HG02973 (cell line): Measurements from ENCODE around the gene GALNT16.

ENCODE experiments used
- ATAC-seq: cut with Tn5 transposase; IDR thresholded peaks from one replicate; pipeline ENCODE4 v1.9.1; 2021; ENCODE audit warnings: moderate library complexity; ENCODE audit not compliant: unreplicated experiment

GALNT16 gene

DNA sequence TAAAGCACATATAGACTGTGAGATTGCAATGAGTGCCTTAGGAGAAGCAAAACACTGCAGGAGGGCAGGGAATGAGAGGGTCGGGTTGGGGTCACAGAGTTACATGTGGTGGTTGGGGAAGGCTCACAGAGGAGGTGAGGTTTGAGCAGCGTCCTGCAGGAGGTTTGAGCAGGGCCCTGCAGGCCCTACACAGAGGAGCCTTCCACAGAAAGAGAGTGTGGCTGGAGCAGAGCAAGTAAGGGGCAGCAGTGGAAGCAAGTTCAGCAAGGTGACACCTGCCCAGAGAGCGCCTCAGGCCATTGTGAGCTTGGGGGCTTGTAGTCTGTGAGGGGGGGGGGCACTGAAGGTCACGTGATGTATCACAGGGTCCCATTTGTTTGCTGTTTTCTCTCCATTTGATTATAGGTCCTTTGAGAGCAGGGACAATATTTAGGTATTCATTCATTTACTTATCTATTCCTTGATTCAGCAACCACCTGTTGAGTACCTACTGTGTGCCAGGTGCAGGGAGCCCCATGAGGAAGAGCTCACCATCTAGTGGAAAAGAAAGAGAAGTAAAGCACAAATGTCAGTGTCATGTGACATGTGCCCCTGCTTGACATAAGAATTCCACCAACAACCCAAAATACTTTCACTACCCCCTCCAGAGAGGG is 56.6 kb downstream of the GALNT16 start:
- no peak for ATAC-seq

DNA sequence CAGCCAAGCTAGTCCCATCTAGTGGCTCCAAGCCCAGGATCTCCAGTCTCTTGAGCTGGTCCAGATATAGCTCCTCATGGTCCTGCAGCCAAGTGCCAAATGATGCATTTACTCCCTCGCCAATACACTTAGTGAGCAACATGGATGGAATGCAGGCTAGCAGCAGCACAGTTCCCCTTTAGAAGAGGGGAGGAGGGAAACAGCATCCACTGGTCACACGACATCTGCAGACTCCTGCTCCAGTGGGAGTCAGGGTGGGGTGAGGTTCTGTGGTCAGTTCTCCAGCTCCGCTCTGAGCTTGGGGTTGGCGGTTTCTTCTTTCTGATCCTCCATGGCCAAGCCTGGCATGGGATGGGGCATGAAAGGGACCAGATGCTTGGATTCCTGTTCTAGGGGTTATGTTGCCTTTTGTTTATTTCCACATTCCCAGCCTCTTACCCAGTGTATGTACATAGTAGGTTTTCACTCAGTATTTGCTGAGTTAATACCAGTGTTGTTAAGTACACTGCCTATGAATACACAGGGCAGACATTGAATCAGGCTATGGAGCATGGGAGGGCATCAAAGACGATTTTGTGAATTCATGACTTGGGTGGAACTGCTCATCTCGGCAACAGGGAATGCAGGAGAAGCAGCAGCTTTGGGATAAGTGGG is 57.3 kb downstream of the GALNT16 start:
- no peak for ATAC-seq

DNA sequence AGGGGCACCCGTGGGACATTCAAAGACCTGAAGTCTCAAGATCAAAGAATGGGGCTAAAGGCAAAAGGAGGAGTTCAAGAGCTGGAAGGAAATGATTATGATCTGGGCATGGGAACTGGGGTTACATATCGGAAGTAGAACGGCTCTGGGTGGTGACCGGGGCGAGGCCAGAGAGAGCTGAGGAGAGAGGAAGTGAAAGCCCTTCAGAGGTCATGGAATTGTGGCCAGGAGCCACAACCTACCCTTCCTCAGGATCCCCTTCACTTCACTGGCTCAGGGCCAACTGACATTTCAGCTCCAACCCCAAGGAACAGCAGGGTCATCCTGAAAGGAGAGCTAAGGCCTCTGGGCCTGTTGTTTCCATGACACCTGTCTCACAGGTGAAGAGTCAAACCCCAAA is 57.8 kb downstream of the GALNT16 start:
- no peak for ATAC-seq

DNA sequence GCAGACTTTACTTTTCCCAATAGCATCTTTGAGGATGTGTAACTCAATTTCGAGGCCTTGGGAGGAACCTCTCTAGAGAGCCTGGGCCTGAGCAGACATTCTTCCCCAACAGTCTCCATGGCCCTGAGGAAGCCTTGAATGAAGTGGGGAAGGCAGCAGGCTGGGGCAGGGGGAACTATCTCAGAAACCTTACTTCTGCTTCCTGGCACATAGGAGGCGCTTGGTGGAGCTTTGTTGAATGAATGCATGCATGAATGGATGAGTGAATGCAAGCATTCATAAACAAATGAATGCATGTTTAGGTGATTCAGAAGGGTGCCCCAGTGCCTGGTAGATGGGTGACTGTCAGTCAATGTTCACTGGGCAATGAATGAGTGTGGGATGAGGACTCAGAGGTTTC is 58.3 kb downstream of the GALNT16 start:
- no peak for ATAC-seq

DNA sequence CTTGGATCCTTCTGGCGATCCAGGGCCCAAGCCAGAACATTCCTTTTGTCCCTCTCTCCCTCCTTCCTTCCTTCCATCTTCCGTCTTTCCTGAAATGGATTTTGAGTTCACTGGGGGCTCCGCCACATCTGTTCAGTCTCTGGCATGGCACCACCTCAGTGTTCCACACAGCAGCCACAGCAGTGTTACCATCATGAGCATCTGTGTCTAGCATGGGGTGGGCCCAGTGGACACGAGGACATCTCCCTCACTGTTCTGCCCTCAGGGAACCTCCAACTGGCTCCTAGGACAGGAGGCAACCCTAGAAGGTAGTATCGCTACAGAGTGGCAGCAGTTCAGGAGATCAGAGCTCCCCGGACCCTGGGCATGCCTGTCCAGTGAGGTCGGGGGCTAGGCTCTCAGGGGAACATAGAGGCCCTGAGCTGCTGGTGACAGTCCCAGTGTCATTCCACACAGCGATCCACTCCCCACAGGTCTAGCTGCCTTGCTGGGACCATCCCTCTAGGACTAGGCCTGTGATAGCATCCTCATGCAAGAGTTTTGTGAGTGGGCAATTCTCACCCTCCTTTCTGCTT is 59.0 kb downstream of the GALNT16 start:
- no peak for ATAC-seq

DNA sequence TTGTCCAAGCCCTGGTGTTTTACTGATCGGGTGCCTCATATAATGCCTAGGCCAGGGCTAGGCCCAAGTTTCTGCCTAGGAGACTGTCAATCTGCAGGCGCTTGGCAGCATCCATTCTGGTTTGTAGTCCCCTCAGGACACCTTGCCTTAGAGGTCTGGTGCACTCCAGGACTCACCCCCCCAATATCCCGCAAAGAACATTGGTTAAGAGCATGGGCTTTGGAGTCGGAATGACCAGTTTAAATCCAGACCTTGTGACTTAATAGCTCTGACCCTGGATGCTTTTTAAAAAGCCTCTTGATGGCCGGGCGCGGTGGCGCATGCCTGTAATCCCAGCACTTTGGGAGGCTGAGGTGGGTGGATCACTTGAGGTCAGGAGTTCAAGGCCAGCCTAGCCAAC is 60.0 kb downstream of the GALNT16 start:
- no peak for ATAC-seq

DNA sequence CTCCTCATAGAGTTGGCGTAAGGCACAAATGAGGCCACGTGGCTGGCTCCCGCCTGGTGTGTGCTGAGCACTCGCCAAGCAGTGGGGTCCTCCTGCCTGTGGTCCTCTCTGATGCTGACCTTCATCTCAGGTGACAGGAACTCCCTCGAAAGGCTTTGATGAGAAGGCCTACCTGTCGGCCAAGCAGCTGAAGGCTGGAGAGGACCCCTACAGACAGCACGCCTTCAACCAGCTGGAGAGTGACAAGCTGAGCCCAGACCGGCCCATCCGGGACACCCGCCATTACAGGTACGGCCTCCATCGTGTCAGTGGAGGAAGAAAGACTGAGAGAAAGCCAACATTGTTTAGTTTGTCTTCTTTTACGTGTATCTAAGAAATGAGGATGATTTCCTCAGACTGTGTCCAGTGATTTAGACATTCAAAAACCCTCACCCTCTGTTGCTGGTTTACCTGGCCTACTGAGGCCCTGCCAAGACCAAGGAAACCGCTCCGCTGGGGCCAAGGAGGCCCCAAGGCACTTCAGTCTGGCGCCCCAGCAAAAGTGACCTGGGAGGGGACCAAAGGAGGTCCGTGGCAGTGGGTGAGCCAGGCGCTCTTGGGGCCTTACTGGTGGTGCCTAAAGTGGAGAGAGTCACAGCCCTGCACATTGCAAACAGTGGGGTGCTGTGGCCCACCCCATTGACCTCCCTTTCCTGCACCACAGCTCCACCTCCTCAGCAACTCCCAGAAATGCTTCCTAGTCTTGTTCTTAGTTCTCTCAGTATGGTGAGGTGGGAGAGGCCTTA is 60.8 kb downstream of the GALNT16 start:
- no peak for ATAC-seq

DNA sequence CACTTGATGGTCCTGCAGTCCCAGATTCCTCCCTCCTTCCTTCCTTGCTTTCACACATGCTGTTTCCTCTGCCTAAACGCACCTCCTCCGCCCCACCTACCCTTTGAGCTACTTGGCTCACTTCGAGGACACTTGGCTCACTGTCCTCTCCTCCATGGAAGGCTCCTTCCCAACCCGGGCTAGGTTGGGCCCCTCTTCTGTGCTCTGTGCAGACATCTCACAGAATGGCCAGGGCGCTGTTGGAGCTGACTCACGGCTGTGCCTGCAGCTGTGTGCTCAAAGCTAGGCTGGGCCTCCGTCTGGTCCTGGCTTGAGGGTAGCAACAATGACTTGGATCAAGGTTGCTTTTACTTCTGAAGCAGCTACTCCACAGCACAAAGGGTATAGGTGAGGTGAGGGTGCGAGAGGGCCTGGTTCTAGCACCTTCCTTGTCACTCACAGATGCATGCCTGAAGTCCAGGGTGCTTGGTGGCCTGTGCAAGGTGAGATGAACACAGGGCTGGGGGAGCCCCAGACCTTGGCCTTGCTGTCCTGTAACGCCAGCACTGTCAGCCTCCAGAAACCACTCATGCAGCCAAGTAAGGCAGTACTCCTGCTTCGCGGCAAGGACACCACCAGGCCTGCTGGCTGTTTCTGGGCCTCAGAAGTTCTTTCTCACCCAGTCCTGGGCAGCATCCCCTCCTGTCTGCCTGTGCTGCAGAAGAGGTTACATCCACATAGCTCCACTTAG is 61.8 kb downstream of the GALNT16 start:
- ATAC-seq: no peak

DNA sequence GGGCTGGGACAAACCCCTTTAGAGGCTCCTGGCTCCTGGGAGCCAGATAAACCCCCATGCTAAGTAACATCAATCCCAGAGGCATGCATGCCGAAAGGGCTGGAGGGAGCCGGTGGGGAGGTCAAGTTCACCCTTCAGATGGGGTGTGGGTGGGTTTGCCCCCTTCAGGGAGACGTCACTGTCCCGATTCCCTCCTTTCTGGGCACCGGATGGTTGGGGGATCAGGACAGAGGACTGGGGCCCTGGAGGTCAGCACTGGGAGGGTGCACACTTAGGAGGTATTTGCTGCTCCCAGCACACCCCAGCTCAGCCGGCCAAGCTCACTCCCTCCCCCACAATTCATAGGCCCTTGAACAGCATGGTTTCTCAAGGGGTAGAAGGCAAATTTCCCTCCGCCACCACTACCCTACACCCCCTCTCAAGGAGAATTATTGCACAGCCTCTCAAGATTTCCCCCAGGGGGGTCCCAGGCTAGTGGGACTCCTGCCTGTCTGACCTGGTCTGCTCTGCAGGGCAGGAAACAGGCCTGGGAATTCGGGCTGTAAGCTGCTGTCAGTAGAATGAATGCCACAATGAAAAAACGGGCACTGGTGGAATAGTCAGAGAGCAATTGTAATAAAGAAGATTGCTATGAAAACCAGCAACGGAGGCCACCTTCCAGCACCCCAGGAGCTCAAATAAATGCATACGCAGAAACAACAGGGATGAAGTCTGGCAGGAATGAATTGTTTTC is 63.5 kb downstream of the GALNT16 start:
- ATAC-seq: no peak

DNA sequence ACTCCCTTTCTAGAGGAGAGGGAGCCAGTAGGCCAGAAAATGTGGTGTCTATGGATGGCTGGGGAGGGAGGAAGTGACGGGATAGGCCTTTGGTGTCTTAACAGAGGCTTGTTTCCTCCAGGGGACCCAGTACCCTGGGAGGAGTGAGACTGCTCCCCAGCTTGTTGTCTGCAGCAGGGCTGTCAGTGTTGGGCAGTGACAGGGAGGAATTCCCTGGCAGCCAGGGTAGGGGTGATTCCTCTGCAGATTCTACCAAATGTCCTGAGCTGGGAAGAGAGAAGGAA is 64.0 kb downstream of the GALNT16 start:
- ATAC-seq: no peak

DNA sequence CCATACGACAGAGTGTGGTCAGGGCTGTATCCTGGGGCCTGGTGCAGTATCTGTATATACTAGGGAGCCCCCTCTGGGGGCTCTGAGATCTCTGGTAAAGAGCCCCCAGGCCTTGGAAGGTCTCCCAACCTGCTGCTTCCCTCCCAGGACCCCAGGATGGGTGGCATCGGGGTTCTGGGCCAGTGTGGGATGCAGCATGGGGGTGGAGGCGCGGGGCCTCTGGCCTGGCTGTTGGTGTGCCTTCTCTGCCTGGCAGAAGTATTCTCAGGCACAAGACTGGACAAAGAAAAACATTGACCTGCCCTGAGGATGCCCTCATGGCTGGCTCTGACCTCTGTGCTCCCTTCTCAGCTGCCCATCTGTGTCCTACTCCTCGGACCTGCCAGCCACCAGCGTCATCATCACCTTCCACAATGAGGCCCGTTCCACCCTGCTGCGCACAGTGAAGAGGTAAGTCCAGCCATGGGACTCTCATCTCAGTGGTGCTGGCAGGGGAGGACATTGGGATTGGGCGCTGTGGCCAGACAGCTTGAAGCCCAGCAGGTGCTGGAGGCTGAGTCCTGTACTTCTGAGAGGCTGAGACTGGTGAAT is 64.5 kb downstream of the GALNT16 start:
- ATAC-seq: no peak

DNA sequence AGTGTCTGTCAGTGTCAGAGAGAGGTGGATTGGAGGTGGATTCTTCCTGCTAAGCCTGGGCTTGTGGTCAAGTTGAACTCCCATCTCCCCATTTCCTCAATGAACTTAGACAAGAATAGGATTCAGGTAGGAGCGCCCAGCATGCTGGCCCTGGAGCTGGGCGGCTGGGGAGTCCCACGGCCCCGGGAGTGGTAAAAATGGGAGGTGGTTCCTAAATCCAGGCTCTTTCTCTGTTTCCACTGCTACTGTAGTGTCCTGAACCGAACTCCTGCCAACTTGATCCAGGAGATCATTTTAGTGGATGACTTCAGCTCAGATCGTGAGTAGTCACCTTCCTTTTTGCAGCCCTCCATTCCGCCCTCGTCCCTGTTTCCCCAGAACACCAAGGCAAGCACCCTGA is 65.1 kb downstream of the GALNT16 start:
- no peak for ATAC-seq

DNA sequence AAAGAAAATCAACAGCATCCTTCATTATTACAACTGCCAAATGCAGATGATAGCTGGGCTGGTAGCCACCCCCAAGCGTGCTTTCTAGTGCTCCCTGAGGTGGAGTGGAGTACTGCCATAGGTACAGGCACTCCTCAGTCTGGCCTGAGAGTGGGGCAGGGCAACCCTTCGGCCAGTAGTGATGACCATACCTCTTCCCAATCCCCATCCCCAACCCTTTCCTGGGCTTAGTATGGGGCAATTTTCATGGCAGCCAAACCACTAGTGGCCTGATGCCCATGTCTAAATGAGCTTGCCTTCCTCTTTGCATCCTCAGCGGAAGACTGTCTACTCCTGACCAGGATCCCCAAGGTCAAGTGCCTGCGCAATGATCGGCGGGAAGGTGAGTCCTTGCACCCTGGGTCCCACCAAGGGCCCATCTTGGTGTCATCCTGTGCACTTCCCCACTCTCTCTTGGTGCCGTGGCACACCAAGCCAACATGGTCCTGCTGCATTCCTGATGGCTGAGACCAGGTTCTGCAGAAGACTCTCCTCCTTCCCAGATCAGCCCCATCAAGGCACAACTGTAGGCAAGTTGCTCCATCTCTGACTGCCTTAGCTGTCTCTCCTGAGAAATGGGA is 65.8 kb downstream of the GALNT16 start:
- ATAC-seq: no peak

DNA sequence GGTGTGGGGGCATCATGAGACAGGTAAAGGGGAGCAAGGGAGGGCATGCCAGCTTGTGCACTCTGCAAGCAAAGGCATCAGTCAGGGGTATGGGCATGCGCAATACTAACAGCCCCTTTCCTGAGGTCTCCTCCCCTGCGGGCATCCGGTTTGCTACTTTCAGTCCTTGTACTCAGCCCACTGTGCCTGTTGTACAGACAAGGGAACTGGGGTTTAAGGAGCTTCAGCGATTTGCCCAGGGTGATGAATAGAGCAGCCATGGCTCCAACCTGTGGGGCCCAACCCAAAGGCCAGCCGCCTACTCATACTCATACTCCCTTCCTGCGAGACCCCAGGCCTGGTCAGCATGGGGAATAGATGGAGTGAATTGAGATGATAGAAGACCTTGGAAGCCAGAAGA is 66.7 kb downstream of the GALNT16 start:
- no peak for ATAC-seq

DNA sequence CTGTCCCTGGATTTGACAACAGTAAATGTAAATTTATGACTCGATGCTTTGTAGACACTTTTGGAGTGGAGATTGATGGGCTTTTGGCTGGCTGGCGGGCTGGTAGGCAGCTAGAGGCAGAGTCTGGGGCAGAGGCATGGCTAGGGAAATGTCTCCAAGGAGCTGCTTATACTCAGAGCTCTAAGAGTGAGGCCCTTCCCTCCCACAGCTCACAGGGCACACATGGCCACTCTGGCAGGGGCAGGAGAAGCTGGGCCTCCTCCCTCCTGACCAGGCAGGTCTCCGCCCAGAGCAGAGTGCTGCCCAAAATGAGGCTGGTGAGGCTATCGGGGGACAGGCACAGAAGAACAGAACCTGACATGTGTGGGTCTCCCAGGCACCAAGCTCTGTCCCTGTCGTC is 67.5 kb downstream of the GALNT16 start:
- ATAC-seq: no peak

DNA sequence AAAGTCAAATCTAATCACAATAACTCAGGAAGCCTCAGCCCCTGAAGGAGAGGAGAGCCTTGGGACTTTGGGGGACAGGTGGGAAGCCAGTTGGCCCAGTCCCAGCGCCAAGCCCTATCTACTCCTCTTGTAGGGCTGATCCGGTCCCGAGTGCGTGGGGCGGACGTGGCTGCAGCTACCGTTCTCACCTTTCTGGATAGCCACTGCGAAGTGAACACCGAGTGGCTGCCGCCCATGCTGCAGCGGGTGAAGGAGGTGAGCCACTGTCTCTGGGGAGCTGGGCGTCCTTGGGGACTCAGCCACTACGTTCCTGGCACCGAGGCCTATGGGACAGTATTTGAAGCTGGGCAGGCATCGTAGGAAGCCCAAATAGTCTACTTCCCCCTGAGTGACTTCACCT is 68.4 kb downstream of the GALNT16 start:
- no peak for ATAC-seq

DNA sequence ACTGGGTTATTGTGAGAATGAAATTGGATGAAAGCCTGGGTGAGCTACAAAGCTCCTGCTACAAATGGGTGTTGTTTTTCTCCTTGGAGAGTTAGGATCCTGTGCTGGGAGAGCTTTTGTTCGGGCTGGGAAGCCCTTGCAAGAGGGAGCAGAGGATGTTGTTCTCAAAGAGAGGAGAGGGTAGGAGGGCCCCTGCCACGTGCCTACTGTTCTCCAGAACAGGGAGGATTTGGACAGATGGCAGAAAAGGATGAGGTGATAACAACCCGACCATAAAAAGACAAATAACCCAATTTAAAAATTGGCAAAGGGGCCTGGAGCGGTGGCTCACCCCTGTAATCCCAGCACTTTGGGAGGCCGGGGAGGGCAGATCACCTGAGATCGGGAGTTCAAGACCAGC is 68.8 kb downstream of the GALNT16 start:
- no peak for ATAC-seq

DNA sequence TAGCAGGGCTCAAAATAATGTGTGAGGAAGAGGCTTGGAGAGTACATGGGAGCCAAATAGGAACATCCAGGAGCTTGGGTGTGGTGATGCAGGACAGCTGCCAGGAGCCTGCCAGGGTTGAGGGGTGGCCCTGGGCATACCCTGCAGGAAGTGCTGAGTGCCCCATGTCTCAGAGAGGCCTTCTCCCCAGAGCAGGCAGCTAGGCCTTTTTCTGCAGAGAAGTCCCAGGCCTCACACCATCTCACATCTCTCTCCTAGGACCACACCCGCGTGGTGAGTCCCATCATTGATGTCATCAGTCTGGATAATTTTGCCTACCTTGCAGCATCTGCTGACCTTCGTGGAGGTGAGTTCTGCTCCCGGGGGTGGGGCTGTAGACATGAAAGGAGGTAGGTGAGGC is 71.2 kb downstream of the GALNT16 start:
- no peak for ATAC-seq

DNA sequence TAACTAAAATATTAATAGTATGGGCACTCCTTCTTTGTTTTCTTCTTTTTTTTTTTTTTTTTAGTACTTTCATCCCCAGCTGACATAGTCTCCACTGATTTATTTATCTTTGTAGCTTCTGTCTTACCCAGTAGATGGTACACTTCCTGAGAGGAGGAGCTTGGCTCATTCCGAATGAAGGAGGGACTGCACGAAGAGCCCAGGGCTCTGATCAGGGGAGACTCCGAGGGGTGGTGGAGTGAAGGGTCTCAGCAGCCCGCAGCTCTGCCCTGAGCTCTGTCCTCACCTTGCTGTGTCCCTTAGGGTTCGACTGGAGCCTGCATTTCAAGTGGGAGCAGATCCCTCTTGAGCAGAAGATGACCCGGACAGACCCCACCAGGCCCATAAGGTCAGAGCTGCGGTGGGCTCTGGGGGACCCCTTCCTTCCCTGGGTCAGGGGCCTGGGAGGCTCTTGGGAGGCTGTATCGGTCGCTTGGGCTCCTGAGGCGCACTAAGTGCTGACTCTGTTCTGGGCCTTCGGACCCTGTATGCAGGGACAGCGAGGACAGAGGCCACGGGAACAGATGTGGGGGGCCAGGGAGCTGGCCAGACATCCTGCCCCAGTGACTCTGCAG is 72.9 kb downstream of the GALNT16 start:
- no peak for ATAC-seq
